Measurements from ENCODE around the gene ARHGAP8.

ARHGAP8 gene

GRCh38 chr22:44871782-44872181 is 119.4 kb downstream of the ARHGAP8 start:
- no peaks in the 10 kb centered on the region for H3K36me3 ChIP-seq (ENCODE audit: insufficient read depth, low read length)
- H3K27ac ChIP-seq, result no peak overlapping the region
- no peak for DNase-seq (ENCODE audit: low read depth, low spot score)
- no peak overlapping the region for H3K9ac ChIP-seq (ENCODE audit: insufficient read length)
- TF ChIP-seq FOXP2 (optimal IDR thresholded peaks at IDR 0.05; ENCODE audit: control extremely low read depth, extremely low read length, insufficient read depth), result no peak
- no peak for TF ChIP-seq EZH2 (IDR thresholded peaks at IDR 0.05)
- no peak for TF ChIP-seq POLR2AphosphoS5 (IDR thresholded peaks at IDR 0.05; ENCODE audit: borderline replicate concordance, low read depth, low read length)
- no peaks in the 10 kb centered on the region for H3K9me3 ChIP-seq (ENCODE audit: low read depth, low read length)
- no peak overlapping the region for H3K4me3 ChIP-seq

- DNase-seq (ENCODE audit: low read depth, low spot score), result no peak
- Histone ChIP-seq H3K4me3 (no peak overlapping the region), H3K36me3 (ENCODE audit: insufficient read depth, low read length) (no peaks in the 10 kb centered on the region), H3K27ac (no peak overlapping the region), H3K9ac (ENCODE audit: insufficient read length) (no peak overlapping the region), H3K9me3 (ENCODE audit: low read depth, low read length) (no peaks in the 10 kb centered on the region)
- TF ChIP-seq POLR2AphosphoS5 (IDR thresholded peaks at IDR 0.05; ENCODE audit: borderline replicate concordance, low read depth, low read length) (no peak), FOXP2 (optimal IDR thresholded peaks at IDR 0.05; ENCODE audit: control extremely low read depth, extremely low read length, insufficient read depth) (no peak), EZH2 (IDR thresholded peaks at IDR 0.05) (no peak)
Measured at GRCh38 chr22:44876921-44877320, 124.5 kb downstream of the ARHGAP8 start.

GRCh38 chr22:44878483-44879300 is 126.3 kb downstream of the ARHGAP8 start:
- DNase-seq (ENCODE audit: low read depth, low spot score), result no peak
- H3K4me3 ChIP-seq, result no peak overlapping the region
- H3K27ac ChIP-seq, result no peak overlapping the region
- H3K9ac ChIP-seq (ENCODE audit: insufficient read length), result no peak overlapping the region
- H3K36me3 ChIP-seq (ENCODE audit: insufficient read depth, low read length), result no peaks in the 10 kb centered on the region
- TF ChIP-seq EZH2 (IDR thresholded peaks at IDR 0.05) (no peak), FOXP2 (optimal IDR thresholded peaks at IDR 0.05; ENCODE audit: control extremely low read depth, extremely low read length, insufficient read depth) (no peak), POLR2AphosphoS5 (IDR thresholded peaks at IDR 0.05; ENCODE audit: borderline replicate concordance, low read depth, low read length) (no peak)
- H3K9me3 ChIP-seq (ENCODE audit: low read depth, low read length), result no peaks in the 10 kb centered on the region

- Histone ChIP-seq H3K36me3 (ENCODE audit: insufficient read depth, low read length) (no peaks in the 10 kb centered on the region), H3K4me3 (no peak overlapping the region), H3K9me3 (ENCODE audit: low read depth, low read length) (no peaks in the 10 kb centered on the region), H3K27ac (no peak overlapping the region), H3K9ac (ENCODE audit: insufficient read length) (no peak overlapping the region)
- TF ChIP-seq POLR2AphosphoS5 (IDR thresholded peaks at IDR 0.05; ENCODE audit: borderline replicate concordance, low read depth, low read length), result no peak
- TF ChIP-seq FOXP2 (optimal IDR thresholded peaks at IDR 0.05; ENCODE audit: control extremely low read depth, extremely low read length, insufficient read depth), result no peak
- TF ChIP-seq EZH2 (IDR thresholded peaks at IDR 0.05), result no peak
- no peak for DNase-seq (ENCODE audit: low read depth, low spot score)
Measured at GRCh38 chr22:44879301-44879680, 126.9 kb downstream of the ARHGAP8 start.

- TF ChIP-seq POLR2AphosphoS5 (IDR thresholded peaks at IDR 0.05; ENCODE audit: borderline replicate concordance, low read depth, low read length), result no peak
- no peak for TF ChIP-seq FOXP2 (optimal IDR thresholded peaks at IDR 0.05; ENCODE audit: control extremely low read depth, extremely low read length, insufficient read depth)
- TF ChIP-seq EZH2 (IDR thresholded peaks at IDR 0.05), result no peak
- Histone ChIP-seq H3K9me3 (ENCODE audit: low read depth, low read length) (no peaks in the 10 kb centered on the region), H3K4me3 (no peak overlapping the region), H3K27ac (no peak overlapping the region), H3K9ac (ENCODE audit: insufficient read length) (no peak overlapping the region), H3K36me3 (ENCODE audit: insufficient read depth, low read length) (no peaks in the 10 kb centered on the region)
- DNase-seq (ENCODE audit: low read depth, low spot score), result no peak
Measured at GRCh38 chr22:44880610-44881290, 128.4 kb downstream of the ARHGAP8 start.

GRCh38 chr22:44881624-44882023 is 129.2 kb downstream of the ARHGAP8 start:
- no peaks in the 10 kb centered on the region for H3K36me3 ChIP-seq (ENCODE audit: insufficient read depth, low read length)
- no peak overlapping the region for H3K4me3 ChIP-seq
- no peak for TF ChIP-seq FOXP2 (optimal IDR thresholded peaks at IDR 0.05; ENCODE audit: control extremely low read depth, extremely low read length, insufficient read depth)
- no peak for TF ChIP-seq EZH2 (IDR thresholded peaks at IDR 0.05)
- TF ChIP-seq POLR2AphosphoS5 (IDR thresholded peaks at IDR 0.05; ENCODE audit: borderline replicate concordance, low read depth, low read length), result no peak
- no peak overlapping the region for H3K27ac ChIP-seq
- DNase-seq (ENCODE audit: low read depth, low spot score), result no peak
- no peaks in the 10 kb centered on the region for H3K9me3 ChIP-seq (ENCODE audit: low read depth, low read length)
- H3K9ac ChIP-seq (ENCODE audit: insufficient read length), result no peak overlapping the region

- H3K36me3 ChIP-seq (ENCODE audit: insufficient read depth, low read length), result no peaks in the 10 kb centered on the region
Measured at GRCh38 chr22:44882226-44882905, 130.0 kb downstream of the ARHGAP8 start.

GRCh38 chr22:44883011-44883421 is 130.6 kb downstream of the ARHGAP8 start:
- H3K4me3 ChIP-seq, result no peak overlapping the region
- no peak for TF ChIP-seq POLR2AphosphoS5 (IDR thresholded peaks at IDR 0.05; ENCODE audit: borderline replicate concordance, low read depth, low read length)
- TF ChIP-seq FOXP2 (optimal IDR thresholded peaks at IDR 0.05; ENCODE audit: control extremely low read depth, extremely low read length, insufficient read depth), result no peak
- TF ChIP-seq EZH2 (IDR thresholded peaks at IDR 0.05), result no peak
- no peaks in the 10 kb centered on the region for H3K9me3 ChIP-seq (ENCODE audit: low read depth, low read length)
- H3K36me3 ChIP-seq (ENCODE audit: insufficient read depth, low read length), result no peaks in the 10 kb centered on the region
- no peak overlapping the region for H3K27ac ChIP-seq
- no peak for DNase-seq (ENCODE audit: low read depth, low spot score)
- no peak overlapping the region for H3K9ac ChIP-seq (ENCODE audit: insufficient read length)

More at GRCh38 chr22:44882226-44882905, 130.0 kb downstream of the ARHGAP8 start:
- no peak for TF ChIP-seq EZH2 (IDR thresholded peaks at IDR 0.05)
- no peak for TF ChIP-seq POLR2AphosphoS5 (IDR thresholded peaks at IDR 0.05; ENCODE audit: borderline replicate concordance, low read depth, low read length)
- no peak for TF ChIP-seq FOXP2 (optimal IDR thresholded peaks at IDR 0.05; ENCODE audit: control extremely low read depth, extremely low read length, insufficient read depth)
- Histone ChIP-seq H3K9ac (ENCODE audit: insufficient read length) (no peak overlapping the region), H3K9me3 (ENCODE audit: low read depth, low read length) (no peaks in the 10 kb centered on the region), H3K27ac (no peak overlapping the region), H3K4me3 (no peak overlapping the region)
- no peak for DNase-seq (ENCODE audit: low read depth, low spot score)

Measured in SK-N-MC (cell line).